HG03575 (cell line): ENCODE results near the gene ADCY4.

Experiments
- ATAC-seq: cut with Tn5 transposase; IDR thresholded peaks from one replicate; pipeline ENCODE4 v1.9.1; 2021; ENCODE audit not compliant: unreplicated experiment, insufficient number of reproducible peaks, low FRiP score; ENCODE audit errors: extremely low read depth

ADCY4 gene

DNA sequence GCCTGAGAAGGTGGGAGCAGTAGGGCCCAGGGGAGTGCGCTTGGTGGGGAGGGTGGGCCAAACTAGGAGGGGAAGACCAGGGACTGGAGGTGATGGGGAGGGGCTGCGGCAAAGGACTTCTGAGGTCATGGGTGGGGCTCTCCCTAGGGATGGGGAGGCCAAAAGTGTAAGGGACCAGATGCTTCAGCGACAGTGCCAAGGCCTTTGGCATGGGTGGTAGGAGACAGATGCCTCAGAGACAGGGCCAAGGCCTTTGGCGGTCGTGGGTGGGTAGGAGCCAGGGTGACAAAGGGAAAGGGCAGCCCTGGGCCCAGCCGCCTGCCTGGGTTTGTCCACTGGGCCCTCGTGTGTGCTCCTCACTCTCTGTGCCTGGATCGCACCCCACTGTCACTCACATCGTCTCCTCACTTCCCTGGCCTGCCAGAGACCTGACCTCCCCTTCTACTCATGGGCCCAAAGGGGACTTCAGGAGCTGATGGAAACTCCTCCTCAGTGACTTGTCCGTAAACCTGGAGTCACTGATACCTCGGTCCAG is 50.3 kb downstream of the ADCY4 start:
- no peak for ATAC-seq

DNA sequence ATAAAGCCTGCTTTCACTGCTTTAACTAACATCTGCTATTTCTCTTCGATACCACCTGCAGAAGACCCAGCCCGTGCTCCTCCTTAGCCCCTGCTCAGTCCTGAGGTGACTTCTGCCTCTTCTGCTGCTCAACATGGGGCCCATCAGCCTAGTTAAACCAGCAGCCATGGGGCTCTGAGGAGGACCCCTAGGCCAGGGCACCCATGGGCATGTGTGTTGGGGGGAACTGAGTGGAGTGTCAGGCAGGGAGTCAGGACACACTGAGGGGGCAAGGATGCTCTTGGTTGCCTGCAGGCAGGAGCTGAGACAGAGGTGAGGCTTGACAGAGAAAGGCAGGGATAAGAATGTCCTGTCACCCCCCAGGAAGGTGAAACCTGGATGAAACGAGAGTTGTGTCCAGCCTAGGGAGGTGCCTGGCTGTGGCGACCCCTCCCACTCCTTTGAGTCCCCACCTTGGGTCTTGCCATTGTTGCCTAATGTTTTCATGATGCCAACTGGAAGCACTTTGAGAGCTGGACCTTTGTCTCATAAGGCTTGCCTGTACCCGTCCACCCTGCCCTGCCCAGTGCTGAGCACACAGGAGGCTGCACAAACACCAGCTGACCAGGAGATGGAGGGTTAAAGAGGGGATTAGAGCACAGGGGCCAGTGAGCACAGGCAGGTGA is 50.9 kb downstream of the ADCY4 start:
- ATAC-seq, result no peak

DNA sequence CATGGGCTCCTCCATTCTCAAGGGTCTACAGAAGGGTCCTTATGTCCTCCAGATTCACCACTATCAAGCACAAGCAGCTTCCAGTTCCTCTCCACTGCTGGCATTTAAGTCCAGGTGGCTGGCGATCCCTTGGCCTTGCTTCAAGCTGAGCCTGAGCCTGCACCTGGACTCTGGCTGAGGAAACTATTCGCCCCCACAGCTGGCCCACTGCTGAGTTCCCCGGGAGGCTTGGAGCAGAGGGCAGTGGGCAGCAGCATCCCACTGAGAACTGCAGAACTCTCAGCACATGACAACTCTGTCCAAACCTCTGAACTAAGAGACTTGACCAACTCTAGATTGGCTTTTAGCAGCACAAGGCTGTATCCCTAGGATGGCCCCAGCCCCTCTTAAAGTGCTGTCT is 52.1 kb downstream of the ADCY4 start:
- no peak for ATAC-seq

DNA sequence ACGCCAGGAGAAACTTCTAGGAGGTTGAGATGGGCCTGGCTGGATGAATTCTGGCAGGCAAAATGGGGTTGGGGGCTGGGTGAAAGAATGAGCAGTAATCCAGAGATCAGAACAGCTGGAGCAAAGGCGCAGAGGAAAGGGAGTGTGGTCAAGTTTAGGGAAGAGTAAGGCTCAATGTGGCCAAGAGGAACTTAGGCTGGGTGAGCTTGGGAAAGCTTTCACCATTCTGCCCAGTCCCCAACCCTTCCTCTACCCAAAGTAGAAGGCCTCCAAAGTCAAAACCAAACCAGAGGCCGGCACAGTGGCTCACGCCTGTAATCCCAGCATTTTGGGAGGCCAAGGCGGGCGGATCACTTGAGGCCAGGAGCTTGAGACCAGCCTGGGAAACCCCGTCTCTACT is 53.2 kb downstream of the ADCY4 start:
- no peak for ATAC-seq

DNA sequence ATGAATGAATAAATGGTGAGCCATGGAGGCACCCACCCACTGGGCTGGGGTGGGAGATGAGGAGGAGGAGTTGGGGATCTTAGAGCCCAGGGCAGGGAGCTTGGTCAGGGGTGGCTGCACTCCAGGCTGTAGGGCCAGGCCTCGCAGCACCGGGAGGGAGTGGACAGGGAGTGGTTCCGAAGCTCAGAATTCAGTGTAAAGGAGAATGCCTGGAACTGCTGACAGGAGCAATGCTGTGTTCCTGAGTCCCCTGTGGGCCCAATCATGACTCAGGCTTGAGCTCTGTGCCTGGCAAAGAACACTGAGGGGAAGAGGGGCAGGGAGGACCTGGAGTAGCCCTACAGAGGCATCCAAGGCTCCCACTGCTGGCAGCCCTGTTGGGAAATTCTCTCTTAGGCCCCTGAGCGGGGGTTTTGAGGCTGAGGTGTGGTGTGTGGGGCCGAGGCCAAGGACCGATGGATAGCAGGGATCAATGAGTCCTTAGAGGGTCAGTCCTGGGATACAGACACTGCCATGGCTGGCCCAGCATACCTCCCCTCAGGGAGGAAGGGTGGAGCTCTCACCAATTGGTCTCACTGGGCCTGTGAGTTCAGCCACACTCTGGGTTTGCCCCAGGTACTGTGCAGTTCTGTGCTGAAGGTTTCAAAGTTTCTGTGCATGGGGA is 53.9 kb downstream of the ADCY4 start:
- ATAC-seq, result no peak

DNA sequence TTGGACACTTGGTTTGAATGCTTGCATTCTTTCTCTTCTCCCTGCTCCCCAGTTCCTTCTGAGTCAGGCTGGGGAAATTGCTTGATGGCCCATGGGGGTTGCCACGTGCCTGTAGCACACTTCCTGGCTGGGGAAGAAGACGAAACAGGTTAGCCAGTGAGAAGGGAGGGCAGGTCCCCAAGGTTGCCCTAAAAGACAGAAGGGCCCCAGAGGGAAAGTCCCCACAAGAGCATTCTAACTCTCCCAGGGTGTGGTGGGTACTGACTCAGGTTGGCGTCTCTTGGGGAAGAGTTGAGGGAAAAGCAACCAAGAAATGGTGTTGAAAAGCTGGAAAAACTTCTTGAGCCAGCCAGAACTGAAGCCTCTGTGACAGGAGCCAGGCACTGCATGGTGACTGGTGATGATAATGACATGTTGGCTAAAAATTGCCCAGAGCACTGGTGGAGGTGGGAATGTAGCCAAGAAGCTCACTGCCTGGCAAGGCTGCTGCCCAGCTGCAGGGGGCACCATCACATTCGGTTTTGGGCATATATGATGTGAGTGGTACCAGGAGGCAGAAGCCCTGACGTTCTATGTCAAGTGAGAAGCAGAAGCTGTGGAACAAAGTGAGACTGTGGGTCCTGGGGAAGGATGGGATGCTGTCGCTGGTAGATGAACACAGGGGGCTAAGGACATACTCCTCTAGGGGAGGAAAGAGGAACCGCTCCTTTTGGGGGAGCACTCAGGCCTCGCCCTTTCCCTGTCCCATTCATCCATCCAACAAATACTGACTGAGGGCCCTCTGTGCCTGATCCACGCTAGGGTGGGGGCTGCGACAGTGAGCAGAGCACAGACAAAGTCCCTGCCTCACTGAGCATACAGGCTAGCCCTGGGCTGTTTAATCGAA is 55.3 kb downstream of the ADCY4 start:
- ATAC-seq, result no peak

DNA sequence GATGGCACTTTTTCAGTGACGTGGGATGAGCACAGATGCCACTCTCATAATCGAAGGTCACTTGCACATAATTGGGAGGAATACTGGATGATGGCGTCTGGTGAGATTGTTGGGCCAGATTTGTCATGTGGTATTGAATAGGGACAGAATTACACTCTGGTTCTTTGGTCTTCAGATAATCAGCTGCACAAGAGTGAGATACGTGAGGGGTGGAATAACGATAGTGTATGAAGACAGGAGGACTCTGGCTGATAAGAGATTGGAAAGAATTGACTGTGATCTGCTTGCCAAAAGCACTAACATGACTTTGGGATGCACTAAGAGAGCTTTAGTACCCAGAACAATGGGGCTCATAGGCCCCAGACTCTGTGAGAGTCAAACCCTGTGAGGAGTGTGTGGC is 56.4 kb downstream of the ADCY4 start:
- ATAC-seq, result no peak

DNA sequence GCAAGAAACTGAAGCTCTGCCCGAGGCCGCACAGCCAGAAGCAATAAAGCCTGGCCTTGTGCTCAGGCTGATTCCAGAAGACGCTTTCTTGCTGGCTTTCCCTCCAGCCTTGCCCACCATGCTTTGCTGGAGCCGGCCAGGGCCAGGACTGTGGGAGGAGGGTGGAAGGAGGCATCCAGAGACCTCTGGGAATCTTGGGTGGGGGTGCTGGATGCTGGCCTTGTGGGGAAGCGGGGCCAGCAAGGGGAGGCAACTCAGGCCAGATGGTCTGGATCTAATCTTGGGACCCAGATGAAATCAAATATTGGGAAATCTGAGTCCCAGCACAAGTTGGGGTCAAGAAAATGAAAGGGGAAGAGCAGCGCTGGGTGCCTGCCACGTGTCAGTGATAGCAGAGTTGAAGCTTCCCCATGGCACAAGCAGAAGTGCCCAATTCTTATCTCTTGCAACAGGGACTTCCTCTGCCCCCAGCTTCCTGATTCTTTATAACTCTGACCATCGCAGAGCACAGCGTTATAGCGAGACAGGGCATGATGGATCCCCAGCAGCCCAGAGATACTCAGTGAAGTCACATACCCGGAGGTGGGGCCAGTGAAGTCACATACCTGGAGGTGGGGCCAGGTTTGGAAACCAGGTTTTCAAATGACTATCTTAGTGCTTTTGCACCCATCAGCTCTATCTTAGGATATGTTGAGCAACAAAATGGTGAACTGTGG is 57.1 kb downstream of the ADCY4 start:
- no peak for ATAC-seq

DNA sequence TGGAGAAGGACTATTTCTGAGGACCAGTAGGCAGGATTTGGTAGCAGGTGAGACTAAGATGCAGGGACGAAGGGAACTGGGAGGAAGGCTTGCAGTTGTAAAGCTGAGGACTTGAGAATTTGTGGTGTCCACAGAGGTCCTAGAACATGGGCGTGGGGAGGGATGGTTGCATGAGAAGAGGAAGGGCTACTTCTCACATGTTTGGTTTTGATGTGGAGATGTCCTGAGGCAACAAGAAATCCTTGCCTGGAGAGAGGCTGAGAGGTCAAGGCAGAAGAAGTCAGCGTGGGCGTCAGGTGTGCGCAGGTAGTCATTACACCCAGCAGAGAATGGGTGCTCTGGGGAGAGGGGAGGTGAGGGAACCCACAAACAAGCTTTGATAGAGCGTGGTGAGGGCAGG is 57.8 kb downstream of the ADCY4 start:
- no peak for ATAC-seq

DNA sequence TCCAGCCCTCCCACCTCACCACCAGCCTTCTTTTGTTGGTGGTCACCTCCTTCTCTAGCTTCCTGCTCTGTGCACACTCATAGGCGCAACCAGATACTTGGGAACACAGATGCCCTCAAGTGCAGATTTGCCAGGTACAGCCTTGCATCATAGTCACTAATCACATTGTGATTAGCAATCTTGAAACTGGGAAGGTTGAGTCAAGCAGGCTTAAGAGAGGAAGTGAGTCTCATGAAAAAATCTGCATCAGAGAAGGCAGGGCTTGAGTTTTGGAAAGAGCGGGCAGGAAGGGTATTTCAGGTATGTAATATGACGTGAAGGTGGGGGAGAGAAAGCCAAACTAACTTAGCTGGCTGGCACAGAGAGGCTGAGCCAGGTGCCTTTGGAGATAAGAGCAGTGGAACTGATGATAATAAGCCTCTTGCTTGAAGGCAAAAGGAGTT is 60.7 kb downstream of the ADCY4 start:
- ATAC-seq, result no peak

DNA sequence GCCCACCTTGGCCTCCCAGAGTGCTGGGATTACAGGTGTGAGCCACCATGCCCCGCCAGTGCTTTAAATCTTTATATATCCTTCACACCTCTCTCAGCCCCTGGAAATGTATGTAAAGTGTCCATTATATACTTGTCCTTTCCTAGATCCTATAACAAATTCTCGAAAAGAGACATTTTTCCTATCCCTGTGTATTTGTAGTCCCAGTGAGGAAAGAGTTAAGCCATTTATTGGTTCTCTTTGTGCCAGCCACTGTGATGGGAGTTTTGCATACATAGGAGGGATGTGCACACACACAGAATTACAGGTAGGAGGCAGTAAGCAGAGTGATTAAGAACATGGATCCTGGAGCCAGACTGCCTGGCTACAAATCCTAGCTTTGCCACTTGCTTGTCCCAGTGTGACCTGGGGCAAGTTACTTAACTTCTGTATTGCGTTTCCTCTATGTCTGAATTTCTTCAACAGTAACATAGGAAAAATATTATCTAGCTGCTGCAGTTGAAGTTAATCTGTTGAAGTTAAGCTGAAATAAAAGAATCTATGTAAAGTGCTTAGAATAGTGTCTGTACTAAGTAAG is 61.4 kb downstream of the ADCY4 start:
- no peak for ATAC-seq

DNA sequence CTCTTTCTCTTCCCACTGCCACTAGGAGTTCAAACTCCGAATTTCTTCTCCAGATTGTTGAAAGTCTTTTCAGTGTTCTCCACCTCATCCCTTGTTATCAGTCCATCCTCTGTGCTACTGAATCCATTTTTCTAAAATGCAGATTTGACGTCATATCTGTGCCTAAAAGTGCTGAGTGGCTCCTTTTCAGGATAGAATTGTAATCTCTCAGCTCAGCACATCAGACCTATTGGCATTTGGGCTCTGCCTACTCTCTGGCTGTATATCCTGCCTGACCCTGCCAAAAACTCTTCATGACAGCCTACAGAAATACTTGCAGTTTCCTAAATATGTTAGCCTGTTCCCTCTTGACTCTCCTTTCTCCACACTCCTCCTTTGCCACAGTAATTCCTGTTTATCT is 62.4 kb downstream of the ADCY4 start:
- no peak for ATAC-seq

DNA sequence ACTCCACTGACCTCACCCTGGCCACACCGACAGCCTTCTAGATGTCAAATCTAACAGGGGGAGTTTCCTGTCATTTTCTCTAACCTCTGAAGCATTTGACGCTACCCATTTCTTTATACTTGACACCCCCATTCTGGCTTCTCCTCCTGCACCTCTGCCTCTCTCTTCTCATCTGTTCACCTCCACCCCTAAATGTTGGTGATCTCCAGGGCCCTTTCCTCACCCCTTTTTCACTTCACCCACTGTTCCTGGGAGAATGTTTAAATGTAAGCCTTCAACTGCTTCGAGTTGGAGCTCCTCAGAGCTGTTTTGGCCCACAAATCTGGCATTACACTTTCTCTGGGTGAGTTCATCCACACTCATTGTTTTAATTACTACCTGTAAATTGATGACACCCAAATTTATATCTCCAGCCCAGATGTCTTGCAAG is 63.0 kb downstream of the ADCY4 start:
- no peak for ATAC-seq

DNA sequence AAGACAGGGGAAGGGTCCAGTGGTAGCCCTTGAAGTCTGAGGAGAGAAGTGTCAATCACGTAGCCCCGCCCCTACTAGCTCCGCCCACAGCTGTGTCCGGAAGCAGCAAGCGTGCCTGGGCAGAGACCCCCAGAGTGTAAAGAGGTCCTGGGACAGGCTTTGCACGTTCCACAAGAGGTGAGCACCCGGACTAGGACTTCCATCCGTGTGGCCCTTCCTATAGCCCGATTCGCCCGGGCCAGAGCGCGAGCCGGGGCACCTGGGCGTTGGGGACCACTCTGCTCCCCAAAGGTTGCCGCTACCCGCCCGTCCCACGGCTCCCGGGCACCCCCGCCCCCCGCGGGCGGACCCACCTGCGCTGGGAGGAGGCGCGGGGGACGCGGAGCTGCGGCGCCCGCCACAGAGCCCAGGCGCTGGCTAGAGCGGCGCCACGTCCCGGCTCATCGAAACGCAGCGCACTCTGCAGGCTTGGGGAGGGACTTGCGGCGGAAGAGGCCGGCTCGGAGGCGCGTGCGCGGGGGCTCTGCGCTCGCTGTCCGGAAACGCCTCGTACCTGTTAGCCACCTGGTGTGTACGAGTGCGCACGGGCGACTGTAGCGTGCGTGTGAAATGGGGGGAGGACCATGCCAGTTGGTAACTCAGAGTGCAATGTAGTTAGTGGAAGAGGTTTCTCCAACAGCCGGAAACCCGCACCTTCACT is 63.6 kb downstream of the ADCY4 start, which contains the start of gene RABGGTA:
Gene RABGGTA, minus strand, starts transcription at position 464 of the 700 bp plus-strand sequence. CDS start 482 bp downstream, outside the sequence.
- peak; percentile 40 for ATAC-seq

DNA sequence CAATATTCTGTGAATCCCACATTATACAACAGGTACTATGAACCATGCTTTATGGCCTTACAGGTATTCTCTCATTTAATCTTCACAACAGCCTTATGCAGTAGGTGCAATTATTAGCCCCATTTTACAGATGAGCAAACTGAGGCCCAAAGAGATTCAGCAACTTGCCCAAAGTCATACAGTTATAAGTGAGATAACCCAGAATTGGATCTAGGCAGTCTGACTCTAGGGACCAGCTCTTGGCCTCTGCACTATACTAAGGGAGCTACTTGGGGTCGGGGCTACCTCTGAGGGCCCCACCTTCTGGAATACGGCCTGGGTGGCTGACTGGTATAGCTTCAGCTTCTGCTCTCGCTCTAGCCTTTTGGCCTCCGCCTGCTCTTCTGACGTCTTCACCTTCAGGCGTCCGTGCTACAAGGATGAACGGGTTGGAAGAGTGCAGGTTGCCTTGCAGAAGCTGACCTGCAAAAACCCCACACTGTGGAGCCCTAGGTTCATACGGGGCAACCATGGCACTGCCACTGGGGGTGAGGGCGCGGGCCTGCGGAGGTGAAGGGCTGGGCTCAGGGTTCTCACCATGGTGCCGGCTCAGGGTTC is 64.2 kb downstream of the ADCY4 start:
- ATAC-seq, result no peak

DNA sequence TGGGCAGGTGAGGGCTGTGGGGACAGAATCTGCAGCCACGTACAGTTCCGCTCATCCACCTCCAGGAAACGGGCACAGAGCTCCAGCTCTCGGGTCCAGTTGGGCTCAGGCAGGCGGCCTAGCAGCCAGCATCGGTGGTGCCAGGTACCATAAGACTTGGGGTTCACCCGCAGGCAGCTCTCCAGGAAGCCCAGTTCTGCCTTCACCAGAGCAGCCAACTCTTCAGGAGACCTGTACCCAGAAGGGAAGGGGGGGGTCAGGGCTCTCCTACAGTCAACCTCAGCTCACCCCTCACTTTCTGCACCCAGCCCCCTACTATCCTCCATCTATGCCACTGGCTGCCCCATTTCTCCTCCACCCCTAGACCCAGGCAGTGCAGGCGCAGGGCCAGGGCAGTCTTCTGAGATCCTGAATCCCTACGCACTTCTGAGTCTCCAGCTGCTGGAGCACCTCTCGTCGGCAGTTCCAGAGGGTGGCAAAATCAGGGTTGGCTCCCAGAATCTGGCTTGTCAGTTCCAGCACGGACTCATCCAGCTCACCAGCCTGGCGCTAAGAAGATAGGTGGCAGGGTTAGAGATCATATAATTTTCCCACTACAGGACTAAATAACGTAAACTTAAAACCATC is 64.8 kb downstream of the ADCY4 start:
- ATAC-seq, result no peak

DNA sequence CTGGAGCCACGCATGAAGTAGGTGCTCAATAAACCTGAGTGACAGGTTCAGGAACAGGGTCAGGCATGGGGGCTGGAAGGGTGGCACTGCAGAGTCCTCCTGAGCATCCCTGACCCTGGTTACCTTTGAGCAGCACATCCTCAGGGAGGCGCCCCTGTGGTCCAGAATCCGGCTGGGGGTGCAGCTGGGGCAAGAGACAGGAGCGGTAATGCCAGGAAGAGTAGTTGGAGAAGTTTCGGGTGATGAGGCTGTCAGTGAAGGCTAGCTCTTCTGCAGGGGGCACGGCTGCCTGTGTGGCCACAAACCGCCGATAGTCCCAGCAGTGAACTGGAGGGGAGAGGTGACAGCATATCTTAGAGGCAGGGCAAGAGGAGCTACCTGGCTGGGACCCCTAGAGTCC is 65.5 kb downstream of the ADCY4 start:
- no peak for ATAC-seq
